Transverse colon (tissue), 4 donors: ENCODE measurements around the gene ARHGAP40. TPM values are rescaled to one million over a fixed set of nuclear protein-coding genes. Genes with fewer than 3 reads are reported as not detected.

Experiments used
- DNase-seq: peaks from one replicate; pipeline ENCODE4 v3.0.0-alpha.2; 2019
- H3K27ac ChIP-seq, 4 donors: fragments of 200-600 bp; sonication (generic); 2 replicates each; pipeline ENCODE4 v1.5.1; 2016 to 2018; ENCODE audit warnings: inconsistent platforms in 4 of 4
- H3K27me3 ChIP-seq: fragments of 200-600 bp; sonication (generic); 2 replicates; pipeline ENCODE4 v1.5.1; 2017; ENCODE audit warnings: inconsistent platforms
- H3K36me3 ChIP-seq, 4 donors: fragments of 200-600 bp; sonication (generic); 2 replicates each; pipeline ENCODE4 v1.5.1; 2017 to 2019; ENCODE audit warnings: inconsistent platforms in 4 of 4
- H3K4me1 ChIP-seq, 4 donors: fragments of 200-600 bp; sonication (generic); 2 replicates each; pipeline ENCODE4 v1.5.1; 2017 to 2020; ENCODE audit warnings: inconsistent platforms in 4 of 4
- H3K4me3 ChIP-seq, 4 donors: fragments of 200-600 bp; sonication (generic); 1 replicate in 1 of 4; 2 replicates in 3 of 4; pipeline versions ENCODE4 v1.5.1 to v1.6.1; 2017 to 2019; ENCODE audit warnings: inconsistent platforms in 4 of 4
- H3K9me3 ChIP-seq, 2 donors: fragments of 200-600 bp; sonication (generic); 2 replicates each; pipeline ENCODE4 v1.5.1; 2017 to 2019; ENCODE audit warnings: inconsistent platforms in 2 of 2
- CTCF ChIP-seq, 5 experiments: fragments of 200-600 bp in 3 of 5; fragments of 450-650 bp in 2 of 5; sonication (generic) in 3 of 5; IDR thresholded peaks; 1 replicate in 2 of 5; 2 replicates in 3 of 5; pipeline ENCODE4 v1.5.1; 2016 to 2017; ENCODE audit warnings: antibody characterized with exemption in 5 of 5, inconsistent platforms in 3 of 5, mild to moderate bottlenecking in 2 of 5, moderate library complexity in 1 of 5
- EP300 ChIP-seq: sonication (generic); formaldehyde crosslinking; IDR thresholded peaks from one replicate; pipeline ENCODE4 v1.6.1; 2017; ENCODE audit warnings: antibody characterized with exemption, low read depth
- POLR2A ChIP-seq: fragments of 450-650 bp; IDR thresholded peaks from one replicate; pipeline ENCODE4 v1.6.1; 2016; ENCODE audit warnings: antibody characterized with exemption, mild to moderate bottlenecking, moderate library complexity
- POLR2AphosphoS5 ChIP-seq, 3 donors: sonication (generic); formaldehyde crosslinking; IDR thresholded peaks; one replicate each; pipeline ENCODE4 v1.6.1; 2016; ENCODE audit warnings: antibody characterized with exemption in 3 of 3
- WGBS, 2 donors: methylation state at CpG; one replicate each; pipeline ENCODE4 v1.1.5; 2018; ENCODE audit warnings: low coverage in 1 of 2; 5-methylcytosine and 5-hydroxymethylcytosine counted together
- in situ Hi-C, 4 donors: fragments of 200-750 bp; cut with MboI; loops; one replicate each; pipeline versions ENCODE4 v1.15.0 to v1.15.1; 2017; ENCODE audit warnings: low sequenced_read_pairs in 3 of 4, low pct_ligation_motif_present in 1 of 4, low pct_unique_long_range_greater_than_20kb in 1 of 4
- intact Hi-C: fragments of 100-400 bp; cut with DNase I; formaldehyde crosslinking; loops from one replicate; pipeline ENCODE4 v1.15.1; 2023; ENCODE audit warnings: low total_unique reads
- total RNA-seq, 4 donors: library from RNA; depleted of rRNA; stranded (reverse); fragments of >200 nt; gene quantifications; one replicate each; pipeline ENCODE4 v1.1.0, GENCODE V29; 2016

ARHGAP40 gene
- total RNA-seq, 4 donors from 2014 or later = not detected

- WGBS, 2 donors = 80 to 91% methylated on average over 3 to 6 of the region's 6 CpGs
- in situ Hi-C loops (no loop called here), intact Hi-C loops (no loop called here)
- TF ChIP-seq EP300 = no peak
- no peak for TF ChIP-seq CTCF (IDR thresholded peaks at IDR 0.05)
- TF ChIP-seq POLR2A = no peak
- TF ChIP-seq POLR2AphosphoS5 (IDR thresholded peaks at IDR 0.05) = no peak
- Histone ChIP-seq H3K4me3 (no peak overlapping the region), H3K4me1 (no peaks in the 10 kb centered on the region), H3K36me3 (peaks cover 0 to 52% (median 22%) of the 10 kb centered on the region in 4 donors), H3K27me3 (no peaks in the 10 kb centered on the region), H3K9me3 (no peaks in the 10 kb centered on the region), H3K27ac (no peak overlapping the region)
- DNase-seq = no peak
Observed at GRCh38 chr20:38566036-38566598, 35.5 kb upstream of the ARHGAP40 start.

- no peaks in the 10 kb centered on the region for H3K27me3 ChIP-seq
- H3K36me3 ChIP-seq = peaks cover 0 to 72% (median 34%) of the 10 kb centered on the region in 4 donors
- TF ChIP-seq POLR2A (no peak), POLR2AphosphoS5 (IDR thresholded peaks at IDR 0.05) (no peak), CTCF (IDR thresholded peaks at IDR 0.05) (no peak)
- no peak for DNase-seq
- H3K9me3 ChIP-seq = no peaks in the 10 kb centered on the region
- intact Hi-C loops (no loop called here), in situ Hi-C loops (no loop called here)
- no peak overlapping the region for H3K27ac ChIP-seq
- 67 to 77% methylated on average over 1 to 5 of the region's 5 CpGs for WGBS, 2 donors
- H3K4me3 ChIP-seq = no peak overlapping the region
- H3K4me1 ChIP-seq = no peaks in the 10 kb centered on the region
Observed at GRCh38 chr20:38569747-38570525, 31.7 kb upstream of the ARHGAP40 start.

- TF ChIP-seq CTCF (IDR thresholded peaks at IDR 0.05) (no peak), POLR2AphosphoS5 (IDR thresholded peaks at IDR 0.05) (no peak), POLR2A (no peak), EP300 (no peak)
- Histone ChIP-seq H3K4me1 (no peaks in the 10 kb centered on the region), H3K4me3 (no peak overlapping the region), H3K27me3 (no peaks in the 10 kb centered on the region), H3K36me3 (peaks cover 0 to 63% (median 26%) of the 10 kb centered on the region in 4 donors), H3K9me3 (no peaks in the 10 kb centered on the region), H3K27ac (no peak overlapping the region)
- WGBS, 2 donors = 67 to 89% methylated on average over 3 to 7 of the region's 7 CpGs
- DNase-seq = no peak
- in situ Hi-C loops = no loop called here
- intact Hi-C loops = no loop called here
Observed at GRCh38 chr20:38573413-38573812, 28.2 kb upstream of the ARHGAP40 start.

GRCh38 chr20:38579219-38579910 is 22.2 kb upstream of the ARHGAP40 start:
- TF ChIP-seq CTCF (IDR thresholded peaks at IDR 0.05) = no peak
- no peak for TF ChIP-seq POLR2AphosphoS5 (IDR thresholded peaks at IDR 0.05)
- no peak for TF ChIP-seq POLR2A
- no peak for TF ChIP-seq EP300
- no peak overlapping the region for H3K27ac ChIP-seq
- H3K9me3 ChIP-seq = no peaks in the 10 kb centered on the region
- H3K4me1 ChIP-seq = no peaks in the 10 kb centered on the region
- H3K4me3 ChIP-seq = no peak overlapping the region
- H3K36me3 ChIP-seq = peaks cover 0 to 19% (median 9%) of the 10 kb centered on the region in 4 donors
- peaks cover 4% of the 10 kb centered on the region for H3K27me3 ChIP-seq
- in situ Hi-C loops = no loop called here
- DNase-seq = no peak
- intact Hi-C loops = no loop called here
- 53 to 73% methylated on average over 2 to 7 of the region's 7 CpGs for WGBS, 2 donors
